ENCODE results near the gene CALM3.
"Not testable (repeated sequence)": the region's sequence is repeated elsewhere in the genome, so short reads cannot be mapped to it uniquely, and the experiment has no call there.

Gene CALM3

DNA sequence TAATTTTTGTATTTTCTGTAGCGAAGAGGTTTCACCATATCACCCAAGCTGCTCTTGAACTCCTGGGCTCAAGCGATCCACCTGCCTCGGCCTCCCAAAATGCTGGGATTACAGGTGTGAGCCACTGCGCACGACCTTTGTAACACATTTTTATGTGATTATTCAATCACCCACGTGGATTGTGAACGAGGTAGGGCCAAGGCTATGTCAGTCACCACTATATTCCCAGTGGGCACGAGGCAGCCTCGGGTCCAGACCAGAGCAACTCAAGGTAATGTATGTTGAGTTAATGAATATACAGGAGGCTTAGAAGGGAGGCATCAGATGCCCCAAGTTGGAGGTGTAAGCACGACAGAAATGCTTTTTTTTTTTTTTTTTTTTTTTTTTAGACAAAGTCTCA, 14.8 kb downstream of the CALM3 start:
- no peak for DNase-seq (ENCODE audit: low spot score)

DNA sequence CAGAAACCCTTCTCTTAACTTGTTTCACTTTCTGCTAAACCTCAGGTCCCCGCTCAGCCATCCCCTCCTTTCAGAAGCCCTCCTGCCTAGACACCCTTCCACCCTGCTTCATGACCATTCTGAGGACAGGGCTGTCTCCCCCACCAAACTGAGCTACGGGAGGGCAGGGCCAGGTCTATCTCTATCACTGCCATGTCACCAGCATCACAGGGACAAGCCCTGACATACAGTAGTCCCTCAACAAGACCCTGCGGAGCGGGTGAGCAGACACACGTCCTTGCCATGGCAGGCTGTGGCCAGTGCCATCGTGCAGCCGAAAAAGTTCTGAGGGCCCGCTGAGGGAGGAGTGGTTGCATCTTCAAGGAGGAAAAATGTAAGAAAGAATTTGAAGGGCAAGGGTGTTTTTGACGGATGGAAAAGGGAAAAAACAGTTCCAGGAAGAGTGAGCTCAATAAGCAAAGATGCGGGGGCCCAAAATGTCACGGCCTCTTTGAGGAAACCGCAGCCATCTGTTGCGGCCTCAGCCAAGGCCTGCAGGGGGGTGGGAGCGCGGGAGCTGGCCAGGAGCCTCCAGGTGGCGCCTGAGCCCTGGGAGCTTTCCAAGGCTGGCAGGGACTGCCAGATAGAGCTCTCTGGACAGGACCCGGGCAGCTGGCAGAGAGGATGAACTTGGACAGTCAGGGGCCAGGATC, 15.6 kb downstream of the CALM3 start:
- peak; percentile 87 for DNase-seq (ENCODE audit: low spot score)

DNA sequence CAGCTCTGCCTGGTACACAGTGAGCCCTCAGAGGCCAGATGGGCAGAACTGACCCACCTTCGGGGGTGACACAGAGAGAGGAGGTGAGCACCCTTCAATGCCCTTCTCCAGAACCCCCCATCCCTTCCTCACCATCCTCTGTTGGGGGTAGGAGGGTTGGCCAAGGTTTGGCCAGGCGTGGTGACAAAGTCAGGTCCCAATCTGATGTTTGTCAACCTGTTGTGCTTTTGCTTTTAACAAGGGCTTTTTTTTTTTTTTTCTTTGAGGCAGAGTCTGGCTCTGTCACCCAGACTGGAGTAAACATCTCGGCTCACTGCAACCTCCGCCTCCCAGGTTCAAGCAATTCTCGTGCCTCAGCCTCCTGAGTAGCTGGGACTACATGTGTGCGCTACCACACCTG, 16.5 kb downstream of the CALM3 start:
- DNase-seq (ENCODE audit: low spot score) = no peak

DNA sequence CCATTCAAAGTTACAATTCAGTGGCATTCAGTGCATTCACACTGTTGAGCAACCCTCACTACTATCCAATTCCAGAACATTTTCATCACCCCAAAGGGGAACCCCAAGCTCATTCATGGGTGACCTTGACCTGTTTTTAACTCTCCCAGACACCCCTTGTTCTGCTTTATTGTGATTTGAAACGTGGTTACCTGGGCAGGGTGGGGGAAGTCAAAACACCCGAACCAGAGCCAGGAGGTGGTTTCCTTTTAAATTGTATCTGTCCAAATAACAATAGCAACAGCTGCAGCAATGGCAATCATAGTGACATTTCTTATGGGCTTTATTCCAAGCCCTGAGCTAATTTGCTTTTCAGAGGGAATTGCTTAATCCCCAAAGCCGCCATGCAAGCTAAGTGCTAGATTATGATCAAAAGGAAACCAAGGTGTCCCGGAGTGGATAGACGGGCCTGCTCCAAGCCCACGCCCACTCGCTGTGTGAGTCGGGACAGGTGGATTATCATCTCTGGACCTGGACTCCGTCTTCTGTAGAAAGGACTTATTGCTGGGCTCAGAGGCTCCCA, 17.6 kb downstream of the CALM3 start:
- peak; percentile 75 for DNase-seq (ENCODE audit: low spot score)

DNA sequence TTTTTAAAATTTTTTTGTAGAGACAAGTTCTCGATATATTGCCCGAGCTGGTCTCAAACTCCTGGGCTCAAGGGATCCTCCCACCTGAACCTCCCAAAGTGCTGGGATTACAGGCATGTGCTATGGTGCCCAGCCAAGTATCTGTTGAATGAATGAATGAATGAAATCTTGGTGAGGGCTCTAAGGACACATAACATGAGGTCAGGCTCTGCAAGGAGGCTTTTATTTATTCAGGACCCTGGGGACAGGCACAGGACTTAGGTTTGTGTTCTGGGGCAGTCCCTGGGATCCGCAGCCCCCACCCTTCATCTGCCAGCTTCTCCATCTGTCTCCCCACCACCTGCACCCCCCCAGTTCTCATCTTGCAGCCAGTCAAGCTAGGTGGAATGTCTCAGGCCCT, 19.1 kb downstream of the CALM3 start:
- DNase-seq (ENCODE audit: low spot score) = no peak

DNA sequence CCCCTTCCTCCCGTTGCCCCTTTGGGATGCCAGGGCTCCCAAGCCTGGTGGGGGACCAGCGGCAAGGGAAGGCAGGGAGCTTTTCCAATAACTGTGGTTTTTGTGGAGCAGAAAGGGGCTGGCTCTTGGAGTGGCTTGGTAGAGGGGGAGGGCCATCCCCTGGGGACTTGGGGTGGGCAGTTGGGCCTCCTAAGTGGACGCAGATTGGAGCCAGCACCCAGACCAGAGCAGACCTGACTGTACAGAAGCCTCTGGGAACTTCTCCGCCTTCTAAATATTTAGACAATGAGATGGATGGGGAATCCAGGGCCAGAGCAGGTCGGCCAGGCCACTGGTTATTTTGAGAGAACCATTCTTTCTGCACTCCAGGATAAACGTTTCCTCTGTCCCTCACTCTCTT, 19.6 kb downstream of the CALM3 start:
- DNase-seq (ENCODE audit: low spot score) = no peak

DNA sequence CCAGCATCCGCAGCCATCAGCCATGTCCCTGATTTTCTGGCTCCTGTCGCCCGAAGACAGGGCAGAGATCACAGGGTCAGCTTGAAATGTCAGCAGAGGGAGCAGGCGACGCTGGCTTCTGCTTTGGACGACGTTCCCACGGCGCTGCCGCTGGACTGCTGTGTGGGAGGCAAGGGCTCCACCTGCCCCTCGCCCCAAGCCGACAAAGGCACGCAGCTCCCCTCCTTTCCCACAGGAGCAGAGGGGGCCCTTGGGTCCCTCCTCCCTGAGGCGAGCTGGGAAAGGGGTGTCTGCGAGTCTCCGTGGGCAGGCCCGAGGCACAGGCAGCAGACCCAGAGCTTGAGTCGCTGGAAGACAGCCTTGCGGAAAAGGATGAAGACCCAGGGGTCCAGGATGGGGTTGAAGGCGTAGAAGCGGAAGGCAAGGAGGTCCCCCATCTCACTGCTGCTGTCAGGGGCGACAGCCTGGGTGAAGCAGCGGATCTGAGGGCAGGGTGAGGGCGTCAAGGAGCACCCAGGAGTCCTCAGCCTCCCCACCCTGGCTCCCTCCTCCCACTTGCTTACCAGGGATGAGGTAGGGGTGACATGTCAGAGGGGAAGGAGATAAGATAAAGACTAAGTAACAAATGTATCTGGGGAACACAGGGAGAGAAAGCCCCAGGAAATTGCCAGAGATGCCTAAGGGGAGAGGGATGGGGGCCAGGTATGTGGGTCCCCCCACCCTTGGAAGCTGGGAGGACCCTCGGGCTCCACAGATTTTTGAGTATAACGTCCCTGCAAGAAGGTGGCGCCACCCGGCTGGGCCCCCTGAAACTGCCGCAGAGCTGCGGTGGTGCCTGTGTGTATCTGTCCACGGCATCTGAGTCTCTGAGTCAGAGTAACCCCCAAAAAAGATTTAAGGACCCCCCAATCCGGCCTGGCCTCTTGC, 20.3 kb downstream of the CALM3 start:
- DNase-seq (ENCODE audit: low spot score) = no peak

DNA sequence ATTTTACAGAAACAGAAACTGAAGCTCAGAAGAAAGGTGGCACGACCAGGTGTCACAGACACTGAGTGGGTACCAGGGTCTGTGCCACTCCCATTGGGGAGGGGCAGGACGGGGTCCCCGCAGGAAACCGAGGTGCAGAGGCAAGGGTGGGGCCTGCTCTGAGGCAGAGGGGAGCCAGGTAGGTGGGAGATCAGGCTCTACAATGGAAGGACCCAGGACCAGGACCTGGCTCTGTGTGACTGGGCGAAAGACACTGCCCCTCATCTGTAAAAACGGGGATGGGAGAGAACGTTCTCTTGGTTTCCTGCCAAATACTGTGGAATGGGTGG, 21.0 kb downstream of the CALM3 start:
- no peak for DNase-seq (ENCODE audit: low spot score)

DNA sequence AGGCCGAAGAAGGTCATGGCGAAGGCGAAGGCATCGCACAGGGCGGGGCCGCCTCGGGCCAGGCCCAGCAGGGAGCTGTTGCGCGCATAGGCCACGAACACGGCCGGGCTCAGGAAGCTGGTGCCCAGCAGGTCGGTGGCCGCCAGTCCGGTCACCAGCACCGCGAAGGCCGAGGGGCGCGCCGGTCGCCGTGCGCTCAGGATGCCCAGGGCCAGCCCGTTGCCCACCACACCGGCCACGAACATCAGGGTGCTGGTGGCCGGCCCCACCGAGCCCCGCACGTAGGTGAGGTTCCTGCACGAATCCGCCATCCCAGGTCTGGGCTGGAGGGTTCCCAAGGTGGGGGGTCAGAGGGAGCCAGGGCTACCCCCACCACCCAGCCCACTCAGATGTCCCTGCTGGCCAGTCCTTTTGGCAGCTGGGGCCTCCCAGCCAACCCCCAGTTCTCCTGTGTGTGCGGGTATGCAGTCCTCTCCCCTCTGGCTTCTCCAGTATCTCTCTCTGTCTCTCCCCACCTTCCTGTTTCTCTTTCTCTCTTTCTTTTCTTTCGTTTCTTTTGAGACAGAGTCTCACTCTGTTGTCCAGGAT, 22.9 kb downstream of the CALM3 start:
- no peak for DNase-seq (ENCODE audit: low spot score)

DNA sequence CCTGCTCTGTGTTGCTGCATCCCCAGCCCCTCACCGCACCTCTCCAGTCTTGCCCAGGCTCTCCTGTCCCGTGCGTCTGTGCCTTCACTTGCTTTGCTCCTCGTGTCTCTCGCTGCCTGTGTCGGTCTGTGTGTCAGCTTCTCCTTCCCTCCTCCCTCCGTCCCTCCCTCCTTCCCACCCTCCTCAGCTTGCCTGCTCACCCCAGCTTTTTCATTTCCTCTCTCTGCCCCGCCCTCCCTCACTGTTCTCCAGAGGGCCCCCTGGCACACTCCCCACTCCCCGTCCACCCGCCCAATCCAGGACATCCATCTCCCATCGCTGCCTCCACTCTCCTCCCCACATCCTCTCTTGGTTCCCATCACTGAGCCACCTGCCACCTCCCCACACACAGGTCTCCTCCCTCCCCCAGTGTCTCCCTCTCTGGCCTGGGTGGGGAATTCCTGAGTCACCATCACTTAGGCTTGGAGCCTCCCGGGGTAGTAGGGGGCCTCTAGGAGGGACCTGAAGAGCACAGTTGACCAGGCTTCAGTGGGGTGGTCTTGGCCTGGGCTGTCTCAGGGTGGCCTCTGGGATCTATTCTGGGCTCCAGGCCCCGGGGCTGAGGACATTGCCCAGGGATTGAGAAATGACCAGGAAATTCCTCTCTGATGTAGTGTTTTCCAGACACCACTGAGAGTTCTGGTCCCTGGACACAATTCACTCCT, 24.0 kb downstream of the CALM3 start, which contains the start of gene PTGIR:
Gene PTGIR, minus strand, starts transcription at position 132 of the 704 bp plus-strand sequence. CDS start 864 bp downstream, outside the sequence.
- no peak for DNase-seq (ENCODE audit: low spot score)

DNA sequence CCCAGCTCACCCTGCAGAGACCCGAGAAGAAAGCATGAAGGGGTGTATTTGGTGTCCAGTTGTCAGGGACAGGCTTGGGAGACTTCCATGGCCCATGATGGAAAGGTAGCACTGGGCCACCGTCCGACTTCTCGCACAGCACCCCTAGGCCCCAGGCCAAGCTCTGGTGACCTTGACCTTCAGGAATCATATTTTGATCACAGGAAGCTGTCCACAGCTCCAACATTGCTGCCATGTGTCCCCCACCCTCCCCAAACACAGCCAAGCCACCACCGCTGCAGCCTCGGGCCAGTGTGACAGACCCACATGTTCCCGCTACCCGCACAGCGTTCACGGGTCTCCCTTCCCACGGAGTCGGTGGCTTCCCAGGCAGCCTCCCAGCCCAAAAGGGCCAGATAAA, 24.6 kb downstream of the CALM3 start:
- DNase-seq (ENCODE audit: low spot score) = no peak

DNA sequence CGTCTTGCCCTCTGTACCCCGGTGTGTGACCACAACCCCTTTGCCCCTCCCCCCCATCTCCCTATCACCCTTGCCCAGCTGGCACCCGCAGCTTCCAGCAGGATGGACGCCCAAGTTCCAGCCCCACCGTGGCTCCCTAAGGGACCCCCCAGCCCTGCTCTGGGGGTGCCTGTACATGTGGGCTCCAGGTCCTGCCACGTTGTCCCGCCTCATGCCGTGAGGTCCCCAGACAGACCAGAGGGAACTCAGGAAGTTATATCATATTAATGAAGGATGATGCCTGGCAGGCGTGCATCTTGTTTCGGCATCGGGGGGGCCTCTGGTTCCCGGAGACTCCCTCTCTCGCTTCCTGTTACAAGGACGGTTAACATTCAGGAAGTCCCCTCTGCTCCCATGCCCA, 25.3 kb downstream of the CALM3 start:
- DNase-seq (ENCODE audit: low spot score) = no peak

DNA sequence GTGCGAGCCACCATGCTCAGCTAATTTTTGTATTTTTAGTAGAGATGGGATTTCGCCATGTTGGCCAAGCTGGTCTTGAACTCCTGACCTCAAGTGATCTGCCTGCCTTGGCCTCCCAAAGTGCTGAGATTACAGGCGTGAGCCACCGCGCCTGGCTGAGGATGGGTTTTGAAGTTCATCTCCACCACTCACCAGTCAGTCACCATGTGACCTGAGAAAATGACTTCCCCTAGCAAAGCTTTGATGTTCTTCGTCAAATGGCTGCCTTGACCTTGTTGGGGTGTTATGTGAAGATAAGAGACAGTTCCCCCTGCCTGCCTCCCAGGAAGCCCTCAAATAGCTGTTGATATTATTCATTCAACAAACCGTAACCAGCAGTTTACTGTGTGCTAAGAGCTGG, 27.8 kb downstream of the CALM3 start:
- DNase-seq (ENCODE audit: low spot score) = not testable (repeated sequence)

DNA sequence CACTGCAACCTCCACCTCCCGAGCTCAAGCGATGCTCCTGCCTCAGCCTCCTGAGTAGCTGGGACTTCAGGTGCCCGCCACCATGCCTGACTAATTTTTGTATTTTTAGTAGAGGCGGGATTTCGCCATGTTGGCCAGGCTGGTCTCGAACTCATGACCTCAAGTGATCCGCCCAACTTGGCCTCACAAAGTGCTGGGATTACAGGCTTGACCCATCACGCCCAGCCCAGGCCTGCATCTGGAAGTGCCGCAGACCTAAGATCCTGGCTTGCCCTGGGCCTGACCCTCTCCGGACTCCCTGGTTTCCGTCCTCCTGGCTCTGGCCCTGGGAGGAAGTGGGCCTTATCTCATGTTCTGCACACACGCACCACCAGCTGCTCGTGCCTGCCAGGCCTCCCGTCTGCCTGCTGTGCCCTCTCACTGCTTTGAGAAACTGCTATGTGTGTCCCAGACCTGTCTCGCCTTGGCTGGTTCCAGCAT, 28.5 kb downstream of the CALM3 start:
- no peak for DNase-seq (ENCODE audit: low spot score)

DNA sequence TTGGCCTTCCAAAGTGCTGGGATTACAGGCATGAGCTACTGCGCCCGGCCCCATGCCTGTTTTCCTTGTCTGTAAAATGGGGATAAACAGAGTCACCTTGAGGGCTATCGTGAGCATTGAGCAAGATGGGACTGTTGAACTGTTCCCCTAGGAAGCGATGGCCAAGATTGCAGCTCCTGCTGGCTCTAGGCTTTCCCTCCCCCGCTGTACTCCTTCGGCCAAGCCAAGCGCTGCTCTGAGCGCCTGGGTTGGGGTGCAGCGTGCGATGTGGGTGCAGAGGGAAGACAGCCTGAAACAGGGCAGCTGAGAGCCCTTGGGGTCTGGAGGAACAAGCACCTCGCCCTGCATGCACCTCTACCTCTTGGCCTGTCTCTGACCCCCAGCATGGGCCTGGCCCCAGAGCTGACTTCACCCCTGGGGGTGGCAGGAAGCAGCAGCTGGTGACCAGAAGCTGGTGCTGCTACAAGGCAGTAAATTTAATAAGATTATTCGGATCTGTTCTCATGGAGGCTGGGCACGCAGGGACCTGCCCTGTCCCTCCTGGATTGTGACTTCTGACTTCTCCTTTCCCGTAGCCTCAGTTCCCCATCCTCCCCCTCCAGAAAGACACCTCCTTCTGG, 29.6 kb downstream of the CALM3 start:
- peak; percentile 43 for DNase-seq (ENCODE audit: low spot score)

DNA sequence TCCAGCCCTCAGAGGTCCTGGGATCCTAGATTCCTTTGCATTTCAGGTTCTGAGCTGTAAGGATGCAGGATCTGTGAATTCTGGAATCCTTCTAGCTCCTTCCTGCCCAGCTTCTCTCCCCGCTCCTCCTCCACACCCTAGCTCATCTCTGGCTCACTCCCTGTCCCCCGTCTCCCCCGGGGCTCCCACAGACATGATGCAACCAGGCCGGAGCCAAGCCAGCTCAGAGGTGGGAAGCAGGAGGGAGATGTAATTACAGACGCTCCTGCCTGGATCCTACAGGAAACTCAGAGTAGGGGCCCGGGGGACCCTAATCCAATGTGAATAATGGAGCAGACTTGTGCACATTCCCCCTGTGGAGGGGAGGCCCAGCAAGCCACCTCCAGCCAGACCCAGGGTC, 30.4 kb downstream of the CALM3 start:
- peak; percentile 39 for DNase-seq (ENCODE audit: low spot score)

DNA sequence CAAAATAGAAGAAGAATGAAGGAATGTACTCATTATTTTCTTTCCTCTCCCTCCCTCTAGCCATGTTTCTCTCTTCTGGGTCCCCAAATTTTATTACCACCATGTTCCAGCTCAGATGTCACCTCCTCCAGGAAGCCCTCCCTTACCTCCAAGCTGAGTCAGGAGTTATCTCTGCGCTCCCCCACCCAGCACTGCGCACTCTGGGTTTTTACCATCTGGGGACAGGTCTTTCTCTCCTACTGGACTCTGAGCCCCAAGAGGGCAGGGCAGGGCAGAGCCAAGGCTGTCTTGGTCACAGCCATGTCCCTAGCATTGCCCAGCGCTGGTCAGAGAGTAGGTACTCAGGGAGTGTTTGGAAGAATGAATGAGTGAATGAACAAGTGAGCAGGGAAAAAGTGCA, 32.0 kb downstream of the CALM3 start:
- no peak for DNase-seq (ENCODE audit: low spot score)

DNA sequence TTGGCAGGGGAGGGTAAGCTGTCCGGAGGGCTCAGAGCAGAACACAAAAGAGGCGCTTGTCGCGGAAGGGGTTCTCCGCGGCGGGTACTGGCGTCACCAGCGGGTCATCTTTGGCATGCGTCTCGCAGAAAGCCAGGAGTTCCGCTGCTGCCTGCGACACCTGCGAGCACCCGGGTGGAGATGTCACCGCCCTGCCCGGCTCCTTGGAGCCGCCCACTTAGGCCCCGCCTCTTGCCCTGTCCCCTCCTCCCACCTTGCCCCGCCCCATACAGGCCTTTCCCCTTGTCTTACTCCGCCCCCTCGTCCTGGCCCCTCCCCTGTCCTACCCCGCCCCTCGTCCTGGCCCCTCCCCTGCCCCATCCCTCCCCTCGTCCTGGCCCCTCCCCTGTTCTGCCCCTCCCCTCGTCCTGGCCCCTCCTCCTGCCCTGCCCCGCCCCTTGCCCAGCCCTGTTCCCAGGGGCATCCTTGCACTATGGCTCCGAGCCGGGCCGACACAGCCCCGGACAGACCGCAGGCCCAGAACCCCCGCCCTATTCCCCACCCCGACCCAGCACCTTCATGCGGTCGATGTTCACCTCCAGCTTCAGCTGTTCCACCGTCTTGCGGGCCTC, 33.0 kb downstream of the CALM3 start:
- DNase-seq (ENCODE audit: low spot score) = peak; percentile 92

DNA sequence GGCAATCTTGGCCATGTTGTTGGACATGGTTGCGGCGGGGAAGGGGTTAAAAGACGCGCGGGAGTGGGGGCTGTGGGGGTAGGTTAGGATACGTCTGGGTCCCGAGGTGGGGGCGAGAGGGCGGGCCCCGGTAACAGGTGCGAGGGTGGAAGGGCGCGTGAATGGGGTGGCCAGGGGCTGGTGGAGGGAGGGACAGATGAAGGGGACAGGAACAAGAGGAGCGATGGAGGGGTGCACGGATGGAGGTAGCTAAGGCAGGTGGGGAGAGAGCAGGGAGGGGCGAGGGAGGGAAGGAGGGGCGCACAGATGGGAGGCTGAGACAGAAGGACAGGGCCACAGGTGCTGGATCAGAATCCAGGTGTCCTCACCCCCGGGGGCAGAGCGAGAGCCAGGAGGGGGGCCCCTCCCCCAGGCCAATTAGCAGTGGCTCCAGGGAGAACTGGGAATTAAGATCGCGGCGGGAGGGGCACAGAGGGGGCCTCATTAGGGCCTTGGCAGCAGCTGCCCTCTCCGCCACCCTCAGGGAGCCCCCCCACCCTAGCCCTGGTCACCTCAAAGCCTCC, 33.6 kb downstream of the CALM3 start:
- DNase-seq (ENCODE audit: low spot score) = no peak

DNA sequence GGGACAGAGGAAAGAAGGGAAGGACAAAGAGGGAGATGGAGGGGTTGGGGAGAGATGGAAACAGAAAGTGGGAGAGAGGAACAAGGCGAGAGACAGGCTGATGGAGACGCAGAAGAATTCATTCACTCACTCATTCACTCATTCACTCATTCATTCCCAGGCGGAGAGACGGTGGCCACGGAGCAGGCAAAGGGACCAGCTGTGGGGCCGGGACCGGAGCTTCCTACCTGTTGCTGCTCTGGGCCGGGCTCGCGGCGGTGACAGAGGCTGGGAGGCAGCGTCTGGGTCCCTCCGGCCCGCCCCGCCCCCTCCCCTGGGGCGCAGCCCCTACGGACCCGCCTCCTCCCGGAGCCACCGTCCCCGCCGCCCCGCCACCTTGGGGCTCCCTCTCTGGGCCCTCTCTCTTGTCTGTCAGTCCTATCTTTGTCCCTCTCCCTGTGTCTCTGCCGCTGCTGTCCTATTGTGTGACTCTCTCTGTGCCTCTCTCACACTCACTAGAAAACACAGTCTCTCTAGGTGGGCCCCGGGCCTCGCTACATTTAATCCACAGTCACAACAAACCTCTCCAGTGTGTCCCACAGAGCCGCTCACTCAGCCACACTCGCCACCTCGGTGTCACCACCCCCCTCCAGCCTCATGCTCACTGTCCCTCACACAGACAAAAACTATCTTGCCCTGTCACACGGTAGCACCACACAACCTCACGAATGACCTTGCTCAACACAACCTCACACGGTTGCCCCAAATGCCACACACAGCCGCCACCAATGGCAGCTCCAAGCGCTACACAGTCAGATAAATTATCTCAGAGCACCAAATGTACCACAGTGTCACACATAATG, 35.0 kb downstream of the CALM3 start, which contains the start of gene GNG8:
Gene GNG8, minus strand, starts transcription at position 283 of the 842 bp plus-strand sequence. CDS start 1,520 bp downstream, outside the sequence.
- no peak for DNase-seq (ENCODE audit: low spot score)
